HS-5 (cell line): Measurements from ENCODE around the gene PERCC1.

Experiments used
- DNase-seq: peaks from one replicate; pipeline ENCODE4 v3.0.0-alpha.2; 2012; ENCODE audit warnings: low read depth

PERCC1 gene

DNA sequence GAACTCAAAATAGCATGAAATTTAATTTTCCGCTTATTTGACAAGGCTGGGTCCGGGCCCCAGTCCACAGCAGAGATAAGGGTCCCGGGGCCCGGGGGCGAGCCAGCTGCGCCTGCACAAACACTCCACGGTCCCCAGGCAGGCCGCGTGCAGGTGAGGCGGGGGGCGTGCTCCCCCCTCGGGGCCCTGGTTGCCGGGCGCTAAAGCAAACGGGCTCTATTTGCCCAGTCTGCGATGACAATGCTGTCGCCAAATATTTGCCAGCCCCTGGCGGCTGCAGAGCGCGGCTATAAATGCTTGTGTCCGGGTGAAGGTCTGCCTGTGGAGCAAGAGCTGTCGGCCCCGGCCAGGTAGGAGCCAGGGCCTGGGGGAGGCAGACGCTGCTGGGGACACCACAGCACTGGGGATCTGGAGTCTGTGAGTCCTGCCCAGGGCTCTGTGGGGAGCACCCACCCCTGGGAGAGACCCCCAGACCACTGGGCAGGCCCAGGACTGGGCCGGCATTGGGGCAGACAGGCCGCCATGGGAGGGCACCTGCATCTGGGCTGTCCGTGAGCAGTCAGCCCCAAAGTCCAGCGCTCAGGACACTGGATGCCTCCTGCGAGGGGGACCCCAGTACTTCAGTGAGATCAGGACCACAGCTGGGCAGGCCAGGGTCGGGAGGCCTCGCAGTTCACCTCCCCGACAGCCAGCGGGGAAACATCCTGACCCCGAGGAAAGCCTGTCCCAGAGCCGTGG is at the start of gene PERCC1:
TSS of gene PERCC1 (plus strand) at position 320 of the 738 bp plus-strand sequence. CDS start 1,516 bp downstream, outside the sequence.
- DNase-seq: no peak

- no peak for DNase-seq
Measured at GRCh38 chr16:1381612-1382406, 49.1 kb upstream of the PERCC1 start.

DNA sequence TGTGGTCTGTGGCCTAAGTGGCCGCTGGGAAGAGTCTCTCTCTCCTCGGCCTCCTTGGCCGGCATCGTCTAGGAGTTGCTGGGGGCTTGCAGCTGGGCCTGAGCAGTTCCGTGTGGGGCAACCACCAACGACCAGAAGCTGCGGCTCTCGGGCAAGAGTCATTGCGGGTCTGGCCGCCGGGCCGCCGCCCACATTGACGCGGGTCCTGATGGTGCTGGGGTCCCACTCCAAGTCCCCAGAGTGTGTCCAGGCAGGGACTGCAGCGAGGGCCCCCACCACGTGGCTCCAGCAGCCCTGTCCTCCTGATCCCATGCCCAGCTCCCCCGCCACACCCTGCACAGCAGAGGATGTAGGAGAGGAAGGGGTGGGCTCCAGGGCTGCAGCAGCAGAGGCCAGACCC is 47.3 kb upstream of the PERCC1 start:
- no peak for DNase-seq

- DNase-seq: no peak
Measured at GRCh38 chr16:1385232-1385631, 45.6 kb upstream of the PERCC1 start.

DNA sequence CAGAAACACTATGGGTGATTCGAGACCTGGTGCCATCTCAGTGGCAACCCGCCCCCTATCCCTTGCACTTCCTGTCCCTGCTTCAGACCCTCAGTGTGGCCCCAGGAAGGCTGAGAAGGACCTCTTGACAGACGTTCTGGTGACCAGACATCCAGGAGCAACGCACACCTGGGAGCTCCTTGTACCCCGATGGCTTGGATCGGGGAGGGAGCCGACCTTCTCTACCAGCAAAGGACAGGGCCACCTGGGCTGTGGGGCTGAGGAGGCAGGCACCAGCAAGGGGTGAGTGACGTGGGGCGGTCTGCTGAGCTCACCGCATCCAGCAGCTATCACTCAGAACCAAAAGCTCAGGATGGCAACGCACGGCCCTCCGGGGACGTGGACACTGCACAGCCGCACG is 43.5 kb upstream of the PERCC1 start:
- DNase-seq: no peak

- no peak for DNase-seq
Measured at GRCh38 chr16:1389762-1390161, 41.1 kb upstream of the PERCC1 start.

GRCh38 chr16:1390239-1390779 is 40.6 kb upstream of the PERCC1 start:
- DNase-seq: no peak

- no peak for DNase-seq
Measured at GRCh38 chr16:1392826-1393225, 38.1 kb upstream of the PERCC1 start.

- no peak for DNase-seq
Measured at GRCh38 chr16:1393613-1394176, 37.2 kb upstream of the PERCC1 start.

DNA sequence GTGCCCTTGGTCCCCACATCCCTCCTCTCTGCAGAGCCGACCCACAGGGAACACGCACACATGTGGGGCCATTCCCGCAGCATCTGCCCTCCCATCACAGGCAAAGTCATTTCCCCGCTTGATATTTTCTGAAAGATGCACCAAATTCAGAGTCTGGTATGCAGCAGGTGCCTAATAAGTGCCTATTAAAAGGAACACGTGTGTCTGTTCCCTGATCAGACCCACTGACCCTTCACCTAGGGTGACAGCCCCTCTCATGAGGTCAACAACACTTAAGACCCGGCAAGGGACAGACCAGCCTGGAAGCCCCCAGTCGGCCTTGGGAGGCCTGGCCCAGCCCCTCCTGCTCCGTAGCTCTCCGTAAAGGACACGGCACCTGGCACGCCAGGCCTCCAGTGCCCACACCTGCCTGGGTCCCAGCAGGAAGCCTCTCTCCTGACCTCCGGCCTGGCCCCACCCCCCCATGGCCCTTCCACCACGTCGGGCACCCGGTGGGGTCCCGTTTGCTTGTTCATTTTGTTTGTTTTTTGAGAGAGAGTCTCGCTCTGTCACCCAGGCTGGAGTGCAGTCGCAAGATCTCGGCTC is 36.4 kb upstream of the PERCC1 start:
- no peak for DNase-seq

DNA sequence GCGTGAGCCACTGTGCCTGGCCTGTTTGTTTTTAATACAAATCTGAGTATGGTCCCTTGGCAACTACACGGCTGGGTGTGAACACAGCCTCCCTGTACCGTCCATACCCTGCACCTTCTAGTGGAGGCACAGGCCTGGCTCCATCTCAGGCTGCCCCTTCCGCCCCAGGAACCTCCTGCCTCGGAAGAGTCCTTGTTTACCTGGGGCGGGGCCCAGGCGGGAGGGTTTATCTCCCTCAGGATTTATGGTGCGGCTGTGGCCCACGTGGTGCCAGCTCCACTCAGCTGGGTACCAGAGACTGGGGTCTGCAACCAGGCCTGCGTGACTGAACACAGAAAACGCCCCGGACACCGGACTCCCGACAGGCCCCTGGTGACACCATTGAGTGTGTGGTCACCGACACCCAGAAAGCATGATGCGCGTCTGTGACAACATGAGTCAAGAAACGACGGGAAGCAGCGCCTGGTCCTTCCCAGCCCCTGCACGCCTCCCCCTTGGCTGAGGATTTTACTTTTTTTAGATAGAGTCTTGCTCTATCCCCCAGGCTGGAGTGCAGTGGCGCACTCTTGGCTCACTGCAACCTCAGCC is 35.3 kb upstream of the PERCC1 start:
- no peak for DNase-seq

DNA sequence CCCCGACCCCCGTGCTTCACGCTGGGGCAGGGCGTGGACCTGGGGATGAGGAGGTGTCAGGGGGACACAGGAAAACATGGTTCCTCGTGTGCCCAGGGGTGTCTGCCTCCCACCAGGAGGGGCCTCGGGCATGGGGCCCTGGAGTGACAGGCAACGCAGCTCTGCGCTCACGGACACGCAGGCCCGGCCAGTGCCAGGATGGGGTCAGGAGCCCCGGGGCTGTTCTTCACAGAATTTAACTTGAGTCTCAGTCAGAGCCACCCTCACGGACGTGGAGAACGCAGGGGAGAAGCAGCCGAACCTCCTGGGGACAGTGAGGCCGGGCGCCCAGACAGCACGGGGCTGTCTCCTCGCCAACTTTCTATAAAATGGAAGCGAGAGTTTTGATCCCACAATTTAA is 33.1 kb upstream of the PERCC1 start:
- no peak for DNase-seq

DNA sequence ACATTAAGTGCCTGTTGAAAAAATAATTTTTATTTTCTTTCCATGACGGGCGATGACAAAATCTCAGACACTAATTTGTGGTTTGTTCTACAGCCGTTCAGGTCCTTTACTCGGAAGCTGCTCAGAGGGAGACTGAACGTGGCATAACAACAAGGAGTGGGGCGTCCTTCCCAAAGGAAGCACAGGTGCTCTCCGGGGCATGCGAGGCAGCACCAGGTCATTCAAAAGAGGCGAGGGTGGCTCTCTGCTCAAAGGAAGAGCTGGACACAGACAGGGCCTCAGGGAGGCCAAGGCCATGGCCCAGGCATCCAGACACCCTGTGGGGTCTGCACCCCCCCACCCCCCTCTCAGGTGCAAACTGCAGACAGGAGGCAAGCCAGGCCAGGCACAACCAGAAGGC is 32.5 kb upstream of the PERCC1 start:
- DNase-seq: no peak

DNA sequence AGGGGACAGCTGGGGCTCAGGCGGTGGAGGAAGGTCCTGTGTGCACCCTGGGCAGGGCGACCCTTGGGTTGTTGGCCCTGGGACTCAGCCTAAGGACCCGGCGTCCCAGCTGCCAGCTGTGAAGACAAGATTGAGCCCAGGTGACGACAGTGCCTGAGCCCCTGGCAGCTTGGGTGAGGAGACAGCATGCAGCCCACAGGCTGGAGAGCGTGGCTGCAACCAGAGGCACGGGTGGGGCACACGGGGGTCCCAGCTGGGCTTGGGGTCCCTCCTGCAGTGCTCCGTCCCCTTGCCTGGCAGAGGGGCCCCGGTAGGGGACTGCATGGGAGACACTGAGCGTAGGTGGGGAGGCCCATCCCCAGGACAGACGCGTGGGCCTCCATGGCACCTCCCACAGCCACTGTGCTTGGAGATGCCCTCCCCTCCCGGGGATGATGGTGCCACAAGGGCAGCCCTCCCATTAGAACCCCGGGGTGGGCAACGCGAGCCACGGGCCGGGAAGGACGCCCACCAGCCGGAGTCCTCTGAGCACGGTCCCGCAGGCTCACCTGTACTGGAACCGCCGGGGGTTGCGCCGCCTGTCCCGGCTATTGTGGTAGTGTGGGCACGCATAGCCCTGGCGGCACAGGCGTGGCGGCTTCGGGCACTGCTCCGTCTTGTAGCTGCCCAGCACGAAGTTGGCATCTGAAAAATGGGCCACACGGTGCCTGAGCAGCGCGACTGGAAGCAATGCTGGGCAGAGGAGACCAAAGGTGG is 31.9 kb upstream of the PERCC1 start:
- no peak for DNase-seq

DNA sequence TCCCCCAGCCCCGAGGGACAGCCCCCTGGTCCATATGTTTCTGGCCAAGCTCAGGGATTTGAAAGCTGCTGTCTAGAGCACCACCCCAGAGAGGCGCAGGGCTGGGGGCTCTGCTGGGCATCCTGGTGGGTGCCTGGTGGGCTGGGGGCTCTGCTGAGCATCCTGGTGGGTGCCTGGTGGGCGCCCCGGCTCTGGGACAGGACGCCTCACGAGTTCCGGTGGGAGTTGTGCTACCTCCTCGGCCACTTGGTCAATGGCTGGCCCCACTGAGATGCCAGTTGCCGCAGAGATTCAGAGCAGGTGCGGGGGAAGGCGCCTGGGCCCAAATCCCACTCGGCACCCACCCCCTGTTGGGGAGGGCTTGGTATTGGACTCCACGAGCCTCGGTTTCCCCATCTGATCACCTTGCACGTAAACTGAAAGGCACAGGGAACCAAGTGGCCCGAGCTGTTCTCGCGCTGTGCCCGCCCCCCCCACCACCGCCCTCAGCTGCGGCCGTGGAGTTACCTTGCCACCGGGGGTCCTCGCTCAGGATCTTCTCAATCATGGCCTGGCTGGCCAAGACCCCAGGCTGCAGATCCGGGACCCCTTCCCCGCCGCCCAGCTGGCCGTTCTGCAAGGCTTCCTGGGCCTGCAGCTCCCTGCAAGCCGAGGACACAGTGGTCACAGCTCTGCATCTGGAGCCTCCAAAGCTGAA is 29.7 kb upstream of the PERCC1 start:
- no peak for DNase-seq

- no peak for DNase-seq
Measured at GRCh38 chr16:1401758-1402154, 29.1 kb upstream of the PERCC1 start.

DNA sequence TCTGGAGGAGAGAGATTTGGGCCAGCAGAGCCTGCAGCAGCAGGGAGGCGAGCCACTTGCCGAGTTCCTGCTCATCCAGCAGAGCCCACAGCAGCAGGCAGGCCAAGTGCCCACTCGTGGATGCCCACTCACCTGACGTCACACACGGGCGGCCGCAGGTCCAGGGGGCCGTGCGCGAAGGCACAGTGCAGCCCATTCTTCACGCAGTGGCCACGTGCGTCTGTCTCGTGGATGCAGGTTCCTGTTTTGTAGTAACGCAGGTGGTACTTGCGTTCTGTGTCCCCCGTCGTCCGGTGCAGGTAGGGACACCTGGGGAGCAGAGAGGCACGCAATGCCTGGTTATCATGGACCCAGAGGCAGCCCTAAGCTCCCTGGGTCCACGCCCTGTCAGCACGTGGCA is 27.8 kb upstream of the PERCC1 start:
- DNase-seq: no peak

DNA sequence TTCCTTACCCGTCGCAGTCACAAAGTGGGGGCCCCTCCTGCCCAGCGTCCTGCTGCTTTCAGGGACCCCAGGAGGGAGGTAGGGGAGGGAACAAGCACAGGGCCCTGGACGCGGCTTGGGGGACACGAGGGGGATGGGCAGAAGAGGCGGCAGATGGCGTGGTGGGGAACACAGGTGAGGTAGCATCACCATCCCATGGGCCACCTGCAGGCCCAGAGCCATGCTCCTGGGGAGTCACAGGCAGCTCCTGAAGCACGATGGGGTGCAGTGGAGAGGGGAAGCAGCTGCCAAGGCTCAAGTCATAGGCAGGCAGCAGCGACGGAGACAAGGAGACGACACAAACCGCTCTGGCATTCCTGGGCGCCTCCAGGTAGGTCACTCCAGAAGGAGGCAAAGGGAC is 27.1 kb upstream of the PERCC1 start:
- DNase-seq: no peak

- no peak for DNase-seq
Measured at GRCh38 chr16:1407753-1408152, 23.1 kb upstream of the PERCC1 start.

DNA sequence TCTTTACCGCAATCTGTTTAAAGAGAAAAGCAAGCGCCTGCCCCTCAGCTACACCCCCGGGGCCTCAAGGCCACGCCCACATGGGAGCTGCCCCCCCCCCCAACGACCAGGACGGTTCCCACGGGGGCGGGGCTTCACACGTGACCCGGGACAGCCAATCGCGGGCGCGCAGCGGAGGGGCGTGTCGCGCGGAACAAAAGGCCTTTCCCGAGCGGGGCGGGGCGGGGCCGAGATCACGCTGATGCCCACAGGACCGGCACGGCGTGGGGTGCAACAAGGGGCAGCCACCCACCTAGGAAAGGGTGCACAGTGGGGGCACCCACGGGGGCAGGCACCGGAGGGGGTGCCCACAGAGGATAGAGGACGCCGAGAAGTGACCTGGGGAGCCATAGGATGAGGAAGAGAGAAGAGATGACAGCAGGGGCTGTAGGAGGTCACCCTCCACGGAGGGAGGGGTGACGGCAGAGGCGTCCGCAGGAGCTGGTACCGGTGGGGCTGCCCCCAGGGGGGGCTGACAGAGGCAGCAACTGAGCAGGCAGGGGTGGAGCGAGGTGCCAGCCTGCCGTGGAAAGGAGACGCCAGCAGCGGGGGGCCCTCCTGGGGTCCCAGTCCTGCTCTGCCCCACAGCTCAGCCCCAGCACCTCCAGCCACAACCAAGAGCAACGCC is 22.6 kb upstream of the PERCC1 start:
- DNase-seq: peak; percentile 35
